Measurements from ENCODE around the gene LTO1.
"Not testable (repeated sequence)": the region's sequence is repeated elsewhere in the genome, so short reads cannot be mapped to it uniquely, and the experiment has no call there.

Gene LTO1

GRCh38 chr11:69700278-69701140, 25.4 kb upstream of the LTO1 start:
- no peak for DNase-seq (ENCODE audit: extremely low spot score)
- CTCF ChIA-PET: no interaction called here
- no peak for TF ChIP-seq CTCF (IDR thresholded peaks at IDR 0.05; ENCODE audit: control extremely low read depth, extremely low read depth, low read depth, missing control alignments)
- POLR2A ChIA-PET: no interaction called here

DNA sequence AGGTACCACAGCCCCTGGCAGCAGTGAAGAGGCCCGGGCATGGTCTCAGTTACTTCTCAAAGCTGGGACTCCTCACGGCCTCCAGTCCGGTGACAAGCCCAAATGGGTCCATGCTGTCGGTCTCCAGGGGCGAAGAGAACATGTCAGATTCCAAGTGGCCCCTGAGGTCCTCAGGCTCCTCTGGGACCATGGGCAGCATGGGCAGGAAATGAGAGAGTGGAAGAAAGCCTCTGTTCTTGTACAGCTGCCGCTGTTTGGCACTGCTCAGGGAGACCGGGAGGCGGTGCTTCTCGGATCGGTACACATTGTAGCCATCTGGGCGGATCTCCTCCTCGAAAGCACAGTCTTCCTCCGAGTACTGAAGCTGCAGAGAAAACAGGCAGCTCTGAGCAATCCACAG, 24.1 kb upstream of the LTO1 start:
- no peak for DNase-seq (ENCODE audit: extremely low spot score)

GRCh38 chr11:69698362-69698761, 23.2 kb upstream of the LTO1 start:
- CTCF ChIA-PET: no interaction called here
- TF ChIP-seq CTCF (IDR thresholded peaks at IDR 0.05; ENCODE audit: control extremely low read depth, extremely low read depth, low read depth, missing control alignments): no peak
- POLR2A ChIA-PET: no interaction called here
- DNase-seq (ENCODE audit: extremely low spot score): no peak

More for the DNA sequence above, 24.1 kb upstream of the LTO1 start:
- ChIA-PET POLR2A (no interaction called here), CTCF (no interaction called here)
- no peak for TF ChIP-seq CTCF (IDR thresholded peaks at IDR 0.05; ENCODE audit: control extremely low read depth, extremely low read depth, low read depth, missing control alignments)

GRCh38 chr11:69697861-69698260, 22.7 kb upstream of the LTO1 start:
- no peak for TF ChIP-seq CTCF (IDR thresholded peaks at IDR 0.05; ENCODE audit: control extremely low read depth, extremely low read depth, low read depth, missing control alignments)
- DNase-seq (ENCODE audit: extremely low spot score): no peak
- ChIA-PET POLR2A (no interaction called here), CTCF (no interaction called here)

- ChIA-PET CTCF (no interaction called here), POLR2A (no interaction called here)
- no peak for TF ChIP-seq CTCF (IDR thresholded peaks at IDR 0.05; ENCODE audit: control extremely low read depth, extremely low read depth, low read depth, missing control alignments)
- no peak for DNase-seq (ENCODE audit: extremely low spot score)
Observed at GRCh38 chr11:69697469-69697843, 22.3 kb upstream of the LTO1 start.

GRCh38 chr11:69696749-69697468, 21.8 kb upstream of the LTO1 start:
- ChIA-PET POLR2A (interaction anchor here (0.7 kb wide), 1 partner anchor 127 kb away, joined by 3 read pairs; no protein-coding TSS in a partner anchor), CTCF (no interaction called here)
- TF ChIP-seq CTCF (IDR thresholded peaks at IDR 0.05; ENCODE audit: control extremely low read depth, extremely low read depth, low read depth, missing control alignments): no peak
- no peak for DNase-seq (ENCODE audit: extremely low spot score)

DNA sequence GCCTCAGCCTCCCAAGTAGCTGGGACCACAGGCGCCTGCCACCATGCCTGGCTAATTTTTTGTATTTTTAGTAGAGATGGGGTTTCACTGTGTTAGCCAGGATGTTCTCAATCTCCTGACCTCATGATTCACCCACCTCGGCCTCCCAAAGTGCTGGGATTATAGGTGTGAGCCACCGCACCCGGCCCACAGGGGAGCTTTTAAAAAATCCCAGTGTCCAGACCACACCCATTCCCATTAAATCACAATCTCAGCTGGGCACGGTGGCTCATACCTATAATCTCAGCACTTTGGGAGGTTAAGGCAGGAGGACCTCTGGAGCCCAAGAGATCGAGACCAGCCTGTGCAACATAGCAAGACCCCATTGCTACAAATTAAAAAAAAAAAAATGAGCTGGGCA, 20.8 kb upstream of the LTO1 start:
- DNase-seq (ENCODE audit: extremely low spot score); CTCF ChIA-PET: not testable (repeated sequence)
- POLR2A ChIA-PET: interaction anchor here (0.7 kb wide), 1 partner anchor 128 kb away, joined by 3 read pairs; no protein-coding TSS in a partner anchor

All from GM10248 (cell line).